ENCODE data around the gene NCOA3. TPM values are rescaled to one million over a fixed set of nuclear protein-coding genes. Genes with fewer than 3 reads are reported as not detected.
A peak's percentile ranks its signal among the peaks of the same experiment; 100 is the strongest.

The NCOA3 gene
- total and polyA plus RNA-seq, 10 of the 15 experiments (the other 5 are each of a cell fraction or from before 2014, with no cell fraction given) = 16.9 to 96.2 (median 73.6) TPM

- TF ChIP-seq MYC (IDR thresholded peaks at IDR 0.05; ENCODE audit: insufficient read depth, insufficient read length, insufficient replicate concordance, low read length, severe bottlenecking) (no peak), KDM1A (IDR thresholded peaks at IDR 0.05; ENCODE audit: borderline replicate concordance) (peak; percentile 29; the same call in 1 of the 2 replicates), ZBTB4 (CRISPR knock-in tag; IDR thresholded peaks at IDR 0.05) (no peak), HSF1 (IDR thresholded peaks at IDR 0.05; ENCODE audit: low read depth, low read length) (no peak), ZNF622 (IDR thresholded peaks at IDR 0.05) (no peak), ZBTB40 (IDR thresholded peaks at IDR 0.05; ENCODE audit: borderline replicate concordance) (no peak; the same call in 1 of the 2 replicates), ATF3 (IDR thresholded peaks at IDR 0.05; ENCODE audit: borderline replicate concordance, extremely low read depth, low read depth, low read length) (no peak), CEBPB (IDR thresholded peaks at IDR 0.05; ENCODE audit: borderline replicate concordance in 1 of 2, low read depth in 2 of 2, low read length in 2 of 2) (no peak), PAX8 (IDR thresholded peaks at IDR 0.05) (no peak), BCLAF1 (IDR thresholded peaks at IDR 0.05) (no peak), MEF2B (IDR thresholded peaks at IDR 0.05; ENCODE audit: partially characterized antibody, poor library complexity, severe bottlenecking) (no peak), E4F1 (IDR thresholded peaks at IDR 0.05; ENCODE audit: borderline replicate concordance, partially characterized antibody) (no peak), LARP7 (IDR thresholded peaks at IDR 0.05) (no peak), RAD51 (IDR thresholded peaks at IDR 0.05) (no peak)
Measured at GRCh38 chr20:47489448-47489872, 12.2 kb upstream of the NCOA3 start (continued).

Measured in GM12878 (cell line).